D341Med (cell line): Measurements from ENCODE around the gene ZNF366.
"Not testable (repeated sequence)": the region's sequence is repeated elsewhere in the genome, so short reads cannot be mapped to it uniquely, and the experiment has no call there.

ENCODE experiments used
- DNase-seq: peaks from one replicate; pipeline ENCODE4 v3.0.0; 2012; ENCODE audit warnings: low spot score

The ZNF366 gene

DNA sequence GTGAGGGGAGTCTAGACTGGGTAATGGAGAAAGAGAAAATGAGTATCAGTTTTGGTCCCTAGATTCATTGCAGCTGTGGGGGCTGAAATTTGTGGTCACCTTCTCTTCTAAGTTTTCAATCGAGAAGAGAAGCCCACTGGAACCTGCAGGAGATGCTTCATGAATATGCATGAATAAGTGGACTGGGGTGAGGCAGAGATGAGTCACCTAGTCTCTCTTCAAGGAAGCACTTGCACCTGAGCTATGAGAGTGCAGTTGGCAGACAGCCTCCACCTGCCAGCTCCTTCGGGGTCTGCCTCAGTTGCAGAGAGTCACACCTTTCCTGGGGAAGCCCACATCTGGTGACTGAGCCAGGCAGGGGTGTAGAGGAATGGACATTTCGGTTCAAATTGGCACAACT, 69.1 kb downstream of the ZNF366 start:
- DNase-seq = no peak

DNA sequence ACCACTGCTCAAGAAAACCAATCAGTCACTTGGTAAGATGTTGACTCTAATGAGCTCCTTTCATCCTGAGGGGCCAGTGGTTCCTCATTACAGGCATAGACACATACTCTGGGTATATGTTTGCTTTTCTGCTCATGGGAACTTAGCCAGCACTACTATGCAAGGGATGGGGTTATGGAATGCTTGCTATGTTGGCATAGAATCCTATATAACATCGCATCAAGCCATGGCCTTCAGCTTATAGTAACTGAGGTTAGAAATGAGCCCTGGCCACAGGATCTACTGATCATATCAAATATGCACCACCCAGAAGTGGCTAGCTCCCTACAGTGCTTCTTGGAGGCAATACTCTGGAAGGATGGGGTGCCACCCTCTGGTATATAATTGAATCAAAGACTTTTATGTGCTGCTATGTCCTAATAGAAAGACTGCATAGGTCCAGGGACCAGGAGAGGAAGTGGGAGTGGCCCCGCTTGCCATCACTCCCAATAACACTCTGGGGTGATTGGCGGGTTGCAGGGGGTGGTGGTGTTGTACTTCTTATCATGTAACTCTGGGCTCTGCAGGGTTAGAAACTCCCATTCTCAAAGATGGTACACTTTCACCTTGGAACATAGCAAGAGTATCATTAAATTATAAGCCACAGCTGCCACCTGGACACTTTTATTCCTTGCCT, 70.3 kb downstream of the ZNF366 start:
- DNase-seq = no peak

DNA sequence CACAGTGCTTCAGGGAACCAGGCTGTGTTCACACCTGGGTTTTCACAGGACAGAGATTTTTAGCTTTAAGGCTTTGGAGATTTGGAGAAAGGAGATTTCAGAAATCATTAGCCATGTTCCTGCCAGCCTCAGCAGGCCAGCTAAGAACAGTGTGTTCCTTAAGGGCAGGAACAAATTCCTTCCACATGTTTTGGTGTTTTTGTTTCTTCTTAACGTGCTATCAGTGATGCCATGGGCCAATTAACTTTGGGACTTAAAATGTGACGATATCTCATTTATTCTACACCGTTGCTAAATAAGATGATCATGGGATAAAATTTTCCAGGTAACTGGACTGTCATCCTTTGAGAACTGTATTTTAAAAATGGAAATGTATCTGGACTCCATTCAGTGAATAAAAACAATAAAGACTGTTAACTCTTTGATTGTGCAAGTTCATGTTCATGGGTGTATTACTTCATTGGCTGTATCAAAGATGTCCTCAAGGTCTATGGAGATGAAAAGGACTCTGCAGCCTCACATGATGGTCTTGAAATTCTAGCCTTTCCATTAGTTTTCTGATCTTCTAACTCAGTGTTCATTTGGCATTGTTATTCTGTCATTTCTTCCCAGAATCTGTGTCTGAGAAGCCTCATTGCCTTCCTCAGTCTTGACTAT, 72.3 kb downstream of the ZNF366 start:
- no peak for DNase-seq

DNA sequence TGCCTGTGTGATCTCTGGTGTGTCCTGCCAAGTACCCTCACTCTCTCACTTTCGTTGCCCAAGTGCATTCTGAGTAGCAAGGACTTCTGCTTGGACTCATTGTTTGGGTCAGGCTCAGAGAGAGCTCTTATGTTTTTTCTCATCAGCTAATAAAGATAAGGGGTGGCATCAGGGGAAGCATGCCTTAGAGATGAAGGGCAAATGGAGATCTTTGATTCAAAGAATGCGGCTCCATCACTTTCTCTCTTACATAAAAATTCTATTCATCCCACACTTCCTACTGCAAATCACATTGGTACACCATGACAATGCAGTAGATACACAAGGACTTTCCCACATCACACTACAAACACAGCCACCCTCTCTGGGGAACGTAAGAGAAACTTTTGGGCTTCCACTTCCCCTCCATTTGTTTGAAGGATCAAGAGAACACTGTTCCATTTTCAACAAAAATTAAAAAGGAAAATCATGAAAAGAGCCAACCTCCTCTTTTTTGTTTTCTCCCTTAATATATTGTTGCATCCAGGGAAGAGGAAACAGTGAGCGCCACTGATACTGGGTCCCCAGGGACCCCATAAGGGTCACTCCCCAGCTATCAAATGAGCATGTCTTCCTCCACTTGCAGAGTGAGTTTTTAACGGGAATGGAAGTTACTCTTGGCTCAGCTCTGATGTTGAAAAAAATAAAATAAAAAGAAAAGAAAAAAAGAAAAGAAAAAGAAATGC, 73.0 kb downstream of the ZNF366 start:
- no peak for DNase-seq

DNA sequence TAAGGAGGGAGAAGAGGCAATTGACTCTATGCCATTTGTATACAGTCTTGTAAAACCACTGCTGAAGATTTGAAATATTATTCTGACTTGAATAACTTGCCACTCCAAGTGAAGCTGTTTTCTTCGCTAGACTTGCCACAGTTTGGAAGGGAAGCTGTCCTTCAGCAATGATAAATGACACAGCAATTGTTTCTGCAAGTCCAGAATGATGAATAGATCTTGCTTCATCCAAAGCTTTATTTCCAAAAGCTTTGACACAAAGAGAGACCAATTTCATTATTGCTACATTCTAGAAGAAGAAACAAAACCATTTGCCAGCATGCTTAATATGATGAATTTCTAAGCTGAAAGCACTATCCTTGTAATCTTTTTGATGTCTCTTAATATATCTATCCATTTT, 73.7 kb downstream of the ZNF366 start:
- DNase-seq = no peak

DNA sequence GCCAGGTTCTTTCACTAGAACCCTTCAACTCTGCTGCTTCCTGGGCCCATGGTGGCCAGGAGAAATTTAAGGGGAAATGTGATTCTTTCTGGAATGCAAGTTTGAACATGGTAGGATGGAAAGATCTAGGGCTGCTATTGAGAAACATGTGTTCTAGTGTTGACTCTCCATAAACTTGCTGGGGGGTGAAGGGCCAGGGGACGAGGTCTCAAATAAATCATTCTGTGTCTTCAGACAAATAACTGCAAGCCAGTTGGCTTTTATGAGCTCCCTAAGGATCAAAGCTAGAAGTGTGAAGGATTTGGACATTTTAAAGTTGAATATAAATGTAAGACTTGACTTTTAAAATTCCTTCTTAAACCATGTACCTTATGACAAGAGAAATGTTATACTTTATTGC, 78.5 kb downstream of the ZNF366 start:
- no peak for DNase-seq

DNA sequence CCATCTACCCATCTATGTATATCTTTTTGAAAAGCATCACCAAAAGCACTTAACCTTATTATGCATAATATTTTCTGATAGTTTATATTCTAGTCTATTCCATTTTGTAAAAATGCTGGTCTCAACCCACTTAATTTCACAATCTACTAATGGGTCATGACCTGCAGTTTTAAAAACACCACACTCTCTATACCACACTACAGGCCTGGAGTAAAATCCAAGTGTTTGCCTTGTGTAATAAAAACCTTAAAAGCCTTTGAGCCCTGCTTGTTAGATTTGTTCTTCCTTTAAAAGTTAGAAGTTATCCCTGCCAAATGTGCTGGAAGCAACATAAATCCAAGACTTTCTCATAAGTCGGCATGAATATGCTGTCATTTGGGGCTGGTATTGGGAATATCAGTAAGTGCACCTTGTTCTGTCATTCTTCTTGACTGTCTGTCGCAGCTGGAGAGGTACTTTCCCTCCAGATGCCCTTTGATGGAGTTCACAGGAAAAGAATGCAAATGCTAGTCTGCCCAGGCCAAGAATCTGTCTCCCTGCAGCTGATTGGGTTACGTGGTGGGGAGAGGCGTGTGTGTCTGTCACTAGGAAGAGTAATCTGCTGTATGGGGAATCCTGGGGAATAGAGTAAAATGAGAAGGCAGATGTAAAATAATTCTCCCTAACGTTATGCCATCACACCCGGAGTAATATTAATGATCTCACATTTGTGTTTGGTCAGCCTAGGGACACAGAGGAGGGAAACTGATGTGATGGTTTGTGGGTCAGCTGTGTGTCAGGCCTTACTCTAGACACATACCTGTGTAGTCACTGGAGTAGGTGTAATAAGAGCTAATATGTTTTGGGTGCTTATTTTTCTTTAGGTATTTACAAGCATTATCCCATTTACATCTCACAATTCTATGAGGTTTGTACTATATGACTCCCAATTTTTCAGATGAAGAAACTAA, 79.4 kb downstream of the ZNF366 start:
- DNase-seq = no peak

DNA sequence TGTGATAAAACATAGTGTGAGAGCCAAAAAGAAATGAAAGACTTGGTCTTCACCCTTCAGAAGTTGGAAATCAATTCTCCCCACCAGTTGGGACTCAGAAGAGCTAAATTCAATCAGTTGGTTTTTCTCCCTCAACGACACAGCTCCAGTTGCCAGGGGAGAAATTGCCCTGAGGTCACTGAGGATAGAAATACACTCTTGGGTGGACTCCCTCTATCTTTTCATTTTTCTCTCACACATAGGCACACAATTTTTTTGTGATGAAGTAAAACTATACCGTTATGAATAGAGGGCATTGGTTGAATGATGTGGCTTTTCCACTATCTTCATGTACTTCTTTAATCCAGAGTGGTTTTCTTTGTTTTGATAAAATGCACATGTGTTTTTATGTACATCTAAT, 80.2 kb downstream of the ZNF366 start:
- DNase-seq = no peak

DNA sequence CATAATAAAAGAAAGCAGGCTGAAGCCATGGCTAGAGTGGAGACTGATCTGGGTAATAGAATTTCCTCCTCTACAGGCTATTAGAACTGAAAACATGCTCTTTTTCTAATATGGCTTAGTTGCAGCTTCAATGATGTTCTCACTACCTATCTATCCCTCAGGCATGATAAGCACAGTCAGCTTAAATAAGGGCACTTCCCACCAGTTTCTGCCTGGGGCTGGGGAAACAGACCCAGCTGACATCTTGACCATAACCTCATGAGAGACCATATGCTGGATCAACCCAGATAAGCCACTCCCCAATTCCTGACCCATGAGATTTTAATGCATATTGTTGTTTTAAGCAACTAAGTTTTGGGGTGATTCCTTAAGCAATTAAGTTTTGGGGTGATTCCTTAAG, 81.2 kb downstream of the ZNF366 start:
- no peak for DNase-seq

DNA sequence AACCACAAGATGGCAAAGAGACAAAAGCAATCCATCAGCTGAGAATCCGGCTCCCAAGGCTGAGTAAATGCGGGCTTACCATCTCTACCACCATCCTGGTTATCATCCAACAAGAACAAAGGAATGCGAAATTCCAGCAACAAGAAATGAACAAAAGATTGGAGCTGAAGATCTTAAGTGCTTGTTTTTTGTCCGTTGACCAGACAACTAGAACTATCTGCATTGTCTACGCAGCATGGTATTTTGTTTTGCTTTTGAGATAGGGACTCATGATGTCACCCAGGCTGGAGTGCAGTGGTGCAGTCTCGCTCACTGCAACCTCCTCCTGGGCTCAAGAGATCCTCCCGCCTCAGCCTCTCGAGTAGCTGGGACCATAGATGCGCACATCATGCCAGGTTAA, 88.9 kb downstream of the ZNF366 start:
- no peak for DNase-seq

DNA sequence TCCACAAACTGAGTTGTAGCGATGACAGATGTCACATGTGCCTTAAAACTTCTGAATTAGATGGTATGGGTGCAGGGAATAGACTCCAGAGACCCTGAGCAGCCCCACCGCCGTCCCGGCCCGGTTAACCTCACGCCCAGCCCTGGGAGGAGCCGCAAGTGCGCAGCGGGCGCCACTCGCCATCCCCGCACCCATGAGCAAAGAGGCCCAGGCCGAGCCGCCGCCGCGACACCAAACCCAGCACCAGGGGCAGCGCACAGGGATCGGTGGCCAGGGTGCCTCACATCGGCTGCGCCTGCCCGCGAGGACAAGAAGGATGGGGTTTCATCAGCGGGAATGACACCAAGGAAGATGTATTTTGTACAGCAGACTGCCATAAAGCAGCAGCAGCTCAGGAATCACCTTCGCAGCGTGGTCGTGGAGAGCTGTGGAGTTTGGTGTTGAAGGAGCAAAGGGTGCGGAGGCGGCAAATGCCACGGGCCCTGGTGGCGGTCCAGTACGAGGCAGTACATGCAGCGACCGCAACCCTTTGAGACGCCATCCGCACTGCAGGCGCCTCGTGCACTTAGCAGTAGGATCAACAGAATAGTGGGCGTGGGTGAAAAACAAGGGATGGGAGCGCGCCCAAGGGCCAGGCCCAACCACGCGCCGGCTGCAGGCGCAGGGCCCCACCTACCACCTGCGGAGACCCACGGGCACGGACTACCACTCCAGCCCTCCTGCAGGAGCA, 89.7 kb downstream of the ZNF366 start:
- DNase-seq = no peak

DNA sequence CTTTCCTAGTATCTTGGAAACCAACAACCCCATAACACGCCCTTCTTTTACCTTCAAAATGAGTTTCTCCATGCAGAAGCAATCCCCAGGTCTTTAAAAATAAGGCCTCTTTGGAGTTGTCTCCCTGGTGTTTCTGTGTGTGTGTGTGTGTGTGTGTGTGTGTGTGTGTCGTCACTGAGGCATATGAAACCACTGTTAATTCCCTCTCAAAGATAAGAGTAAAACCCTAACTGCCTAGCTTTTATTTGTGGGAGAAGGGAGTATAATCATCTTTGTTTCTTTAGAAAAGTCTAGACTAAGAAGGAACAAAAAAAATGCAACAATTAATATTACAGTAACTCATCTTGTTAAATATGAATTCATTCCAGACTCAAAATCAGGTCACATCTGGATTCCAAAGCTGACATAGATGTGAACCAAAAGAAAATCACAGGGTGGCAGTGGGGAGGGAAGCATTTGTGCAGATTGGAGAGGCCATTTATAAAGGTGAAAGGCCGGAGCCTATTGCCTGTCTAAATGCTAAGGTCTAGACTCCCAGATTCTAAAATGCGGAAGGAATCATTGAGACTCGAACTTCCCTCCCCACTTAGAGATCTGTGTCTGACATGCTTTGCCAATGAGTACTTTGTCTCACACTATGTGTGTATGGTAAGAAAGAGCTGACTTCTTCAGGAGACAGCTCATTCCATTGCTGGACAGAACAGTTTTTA, 91.4 kb downstream of the ZNF366 start:
- DNase-seq = no peak

DNA sequence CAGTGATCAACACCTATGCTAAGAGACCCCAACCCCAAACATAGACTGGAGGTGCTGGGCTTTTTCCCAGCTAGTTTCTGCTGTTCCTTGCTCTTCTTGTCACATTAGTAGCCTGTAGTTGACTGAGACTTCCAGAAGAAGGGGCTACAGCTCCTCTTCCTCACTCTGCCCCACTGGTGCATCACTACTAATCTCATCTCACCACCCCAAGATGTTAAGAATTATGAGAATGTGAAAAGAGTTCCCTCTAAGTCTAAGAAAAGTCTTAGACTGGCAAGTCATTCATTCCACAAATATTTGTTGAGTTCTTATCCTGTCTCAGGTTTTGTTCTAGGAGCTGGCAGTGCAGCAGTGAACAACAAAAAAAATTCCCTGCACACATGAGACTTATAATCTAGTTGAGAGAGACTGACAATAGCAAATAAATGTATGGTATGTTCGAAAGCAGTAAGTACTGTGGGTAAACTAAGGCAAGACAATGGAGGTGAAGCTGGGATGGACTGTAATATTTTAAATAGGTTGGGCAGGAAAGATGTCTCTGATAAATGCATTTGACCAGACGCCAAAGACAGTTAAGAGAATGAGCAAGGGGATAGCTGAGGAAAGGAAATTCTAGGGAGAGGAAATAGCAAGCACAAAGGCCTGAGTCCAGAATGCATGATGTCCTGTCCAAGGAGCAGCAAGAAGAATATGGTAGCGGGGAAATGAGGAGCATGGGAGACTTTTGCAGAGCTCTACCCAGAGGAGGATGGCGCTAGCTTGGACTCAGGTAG, 94.7 kb downstream of the ZNF366 start:
- DNase-seq = no peak

DNA sequence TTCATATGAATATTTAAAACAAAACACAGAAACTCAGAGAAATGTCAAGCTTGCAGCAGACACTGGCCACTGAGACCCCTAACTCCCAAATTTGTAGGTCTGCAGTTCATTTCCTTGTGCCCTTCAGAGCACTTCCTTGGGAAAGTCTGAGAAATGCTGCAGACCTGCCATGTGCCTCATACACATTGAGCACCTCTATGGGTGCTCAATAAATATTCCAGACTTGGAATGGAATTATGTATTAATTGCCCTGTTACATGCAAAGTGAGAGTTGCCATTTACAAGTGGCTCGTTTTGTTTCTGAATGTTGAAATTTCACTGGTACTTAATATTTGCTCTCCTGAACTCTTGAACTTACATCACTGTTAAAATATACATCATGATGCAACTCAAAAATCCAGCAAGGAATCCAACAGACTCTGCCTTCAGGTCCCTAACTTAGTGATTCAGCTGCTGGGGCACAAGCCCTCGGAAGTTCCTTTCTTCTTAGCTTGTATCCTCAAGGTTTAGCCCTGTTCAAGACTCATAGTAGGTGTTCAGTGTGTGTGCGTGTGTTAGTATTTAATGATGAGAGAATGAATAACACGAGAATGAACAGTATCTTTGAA, 96.4 kb downstream of the ZNF366 start:
- no peak for DNase-seq

DNA sequence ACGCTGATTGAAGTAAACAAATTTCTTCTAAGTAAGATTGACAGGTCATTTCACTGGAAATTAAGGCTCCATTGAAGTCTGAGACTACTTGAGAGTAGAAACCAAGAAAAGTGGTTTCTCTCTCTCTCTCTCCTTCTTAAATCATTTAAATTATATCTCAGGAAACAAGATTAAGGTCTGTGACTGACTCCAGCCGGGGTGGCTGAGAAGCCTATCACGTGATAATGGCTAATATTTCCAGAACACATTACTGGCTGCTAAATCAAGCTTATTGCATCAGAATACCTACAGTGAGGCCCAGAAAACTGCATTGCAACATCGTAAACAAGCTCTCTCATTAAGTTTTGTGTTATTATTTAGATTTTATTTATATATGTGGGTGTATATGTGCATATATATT, 98.6 kb downstream of the ZNF366 start:
- no peak for DNase-seq

DNA sequence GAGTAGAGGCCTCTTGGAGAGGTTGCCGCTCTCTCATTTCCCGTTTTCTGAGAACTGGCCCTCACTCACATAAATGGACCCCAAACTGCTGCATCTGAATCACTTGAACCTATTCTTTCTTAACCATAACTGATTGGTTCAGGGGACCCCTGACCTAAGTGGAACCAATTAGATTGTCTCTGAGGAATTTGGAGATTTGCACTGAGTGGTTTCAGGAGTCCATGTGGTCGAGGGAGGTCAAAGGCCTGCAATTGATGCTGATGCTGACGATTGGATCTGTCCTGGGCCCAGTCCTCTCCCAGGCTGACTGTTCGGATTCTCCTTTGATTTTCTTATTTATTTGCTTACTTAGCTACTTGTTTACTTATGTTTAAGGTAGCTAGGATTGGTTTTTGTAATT, 99.1 kb downstream of the ZNF366 start:
- no peak for DNase-seq

DNA sequence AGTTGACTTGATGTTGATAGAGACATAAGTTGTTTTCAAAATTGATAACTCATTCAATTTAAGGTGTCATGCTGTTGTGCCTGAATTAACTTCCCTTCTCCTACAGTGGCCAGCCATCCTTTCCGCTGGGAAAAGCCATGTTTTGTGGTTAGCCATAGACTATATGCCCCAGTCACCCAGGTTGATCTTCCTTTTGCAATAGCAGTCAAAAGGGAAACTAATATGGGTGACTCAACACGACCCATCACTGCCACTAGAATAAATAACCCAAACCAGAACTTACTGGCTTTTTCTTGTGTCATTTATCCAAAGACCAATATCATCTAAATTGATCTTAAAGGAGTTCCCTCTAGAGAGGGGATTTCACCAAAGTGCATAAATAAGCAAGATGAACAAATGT, 99.7 kb downstream of the ZNF366 start:
- DNase-seq = no peak

DNA sequence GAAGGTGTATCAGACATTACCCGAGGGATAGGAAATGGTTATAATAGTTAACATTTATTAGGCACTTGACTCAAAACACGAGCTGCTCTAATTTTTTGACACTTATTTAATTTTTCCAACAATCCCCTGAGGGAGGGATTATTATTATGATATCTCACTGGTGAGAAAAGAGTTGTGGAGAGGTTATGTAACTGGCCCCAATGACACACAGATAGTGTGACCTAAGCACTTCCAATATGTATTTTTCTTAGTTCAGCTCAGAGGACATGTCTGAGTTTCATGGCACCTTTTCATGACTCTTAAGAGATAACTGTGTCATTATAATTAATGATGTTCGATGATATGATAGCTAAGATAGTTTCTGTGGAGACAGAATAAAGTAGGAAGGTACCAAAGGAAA, 100.1 kb downstream of the ZNF366 start:
- DNase-seq = no peak

DNA sequence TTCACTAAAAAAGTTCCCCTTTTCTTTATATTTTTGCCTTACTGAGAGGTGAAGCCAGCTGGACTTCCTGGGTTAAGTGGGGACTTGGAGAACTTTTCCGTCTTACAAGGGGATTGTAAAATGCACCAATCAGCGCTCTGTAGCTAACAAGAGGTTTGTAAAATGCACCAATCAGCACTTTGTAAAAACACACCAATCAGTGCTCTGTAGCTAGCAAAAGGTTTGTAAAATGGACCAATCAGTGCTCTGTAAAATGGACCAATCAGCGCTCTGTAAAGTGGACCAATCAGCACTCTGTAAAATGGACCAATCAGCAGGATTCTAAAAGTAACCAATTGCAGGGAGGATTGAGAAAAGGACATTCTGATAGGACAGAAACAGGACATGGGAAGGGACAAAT, 102.4 kb downstream of the ZNF366 start:
- DNase-seq = not testable (repeated sequence)
